Stimulated activated naive CD4-positive, alpha-beta T cell treated with Interleukin-2 at 50 U/mL for 16 hours (primary cell): ENCODE data around the gene GPX4.

Experiments
- DNase-seq: peaks from one replicate; lab custom pipeline; 2025; lab: John Stamatoyannopoulos, UW

The GPX4 gene

DNA sequence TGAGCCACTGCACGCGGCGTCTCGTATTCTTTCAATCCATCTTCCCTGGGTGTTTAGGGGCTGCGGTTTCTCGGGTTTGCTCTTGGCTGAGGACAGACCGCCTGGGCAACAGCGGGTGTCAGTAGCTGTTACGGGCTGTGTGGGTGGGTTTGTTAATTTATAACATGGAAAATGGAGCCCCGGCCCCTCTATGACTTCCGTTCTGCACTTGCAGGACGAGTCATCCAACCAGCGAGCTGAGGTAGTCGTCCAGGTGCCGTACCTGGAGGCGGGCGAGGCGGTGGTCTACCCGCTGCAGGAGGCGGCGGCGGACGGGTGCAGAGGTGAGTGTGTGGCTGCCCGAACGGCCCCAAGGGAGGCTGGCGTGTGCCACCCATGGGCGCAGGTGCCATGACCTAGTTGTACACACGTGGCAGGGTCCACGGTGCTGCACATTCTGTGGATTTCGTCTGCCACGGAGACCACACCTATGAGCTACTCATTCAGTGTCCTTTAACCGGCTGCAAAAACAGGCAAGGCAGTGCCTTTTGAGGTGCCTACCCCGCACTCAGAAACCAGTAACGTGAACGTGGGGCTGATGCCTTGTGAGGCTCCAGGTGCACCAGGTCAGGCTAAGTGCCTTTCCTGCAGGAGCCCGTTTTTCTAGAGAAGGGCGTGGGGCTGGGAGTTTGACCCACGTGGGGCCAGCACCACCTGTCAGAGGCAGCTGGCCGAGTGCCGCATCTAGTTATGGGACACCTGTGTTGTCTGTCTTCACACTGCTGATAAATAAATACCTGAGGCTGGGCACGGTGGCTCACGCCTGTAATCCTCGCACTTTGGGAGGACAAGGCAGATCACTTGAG, 19.5 kb upstream of the GPX4 start:
- DNase-seq: peak; percentile 48

- no peak for DNase-seq
Observed at GRCh38 chr19:1085053-1085658, 18.6 kb upstream of the GPX4 start.

GRCh38 chr19:1085676-1086442, 17.9 kb upstream of the GPX4 start:
- DNase-seq: no peak

DNA sequence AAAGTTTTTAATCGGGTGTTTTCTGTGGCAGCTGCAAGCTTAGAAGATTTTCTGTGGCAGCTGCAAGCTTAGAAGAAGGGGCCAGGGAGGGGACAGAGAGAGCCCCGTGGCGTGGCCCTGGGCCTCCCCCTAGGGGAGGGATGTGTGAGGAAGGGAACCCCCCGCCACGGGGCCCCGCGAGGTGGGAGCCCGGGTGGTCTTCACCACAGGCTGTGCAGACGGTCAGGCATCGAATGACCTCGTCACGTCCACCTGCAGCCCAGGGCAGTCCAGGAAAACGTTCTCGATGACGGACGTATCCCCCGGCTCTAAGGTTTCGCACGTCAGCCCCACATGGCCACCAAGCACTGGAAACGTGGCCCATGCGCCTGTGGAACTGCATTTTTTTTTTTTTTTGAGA, 17.2 kb upstream of the GPX4 start:
- no peak for DNase-seq

- no peak for DNase-seq
Observed at GRCh38 chr19:1087813-1088415, 15.9 kb upstream of the GPX4 start.

- no peak for DNase-seq
Observed at GRCh38 chr19:1088416-1089010, 15.3 kb upstream of the GPX4 start.

DNA sequence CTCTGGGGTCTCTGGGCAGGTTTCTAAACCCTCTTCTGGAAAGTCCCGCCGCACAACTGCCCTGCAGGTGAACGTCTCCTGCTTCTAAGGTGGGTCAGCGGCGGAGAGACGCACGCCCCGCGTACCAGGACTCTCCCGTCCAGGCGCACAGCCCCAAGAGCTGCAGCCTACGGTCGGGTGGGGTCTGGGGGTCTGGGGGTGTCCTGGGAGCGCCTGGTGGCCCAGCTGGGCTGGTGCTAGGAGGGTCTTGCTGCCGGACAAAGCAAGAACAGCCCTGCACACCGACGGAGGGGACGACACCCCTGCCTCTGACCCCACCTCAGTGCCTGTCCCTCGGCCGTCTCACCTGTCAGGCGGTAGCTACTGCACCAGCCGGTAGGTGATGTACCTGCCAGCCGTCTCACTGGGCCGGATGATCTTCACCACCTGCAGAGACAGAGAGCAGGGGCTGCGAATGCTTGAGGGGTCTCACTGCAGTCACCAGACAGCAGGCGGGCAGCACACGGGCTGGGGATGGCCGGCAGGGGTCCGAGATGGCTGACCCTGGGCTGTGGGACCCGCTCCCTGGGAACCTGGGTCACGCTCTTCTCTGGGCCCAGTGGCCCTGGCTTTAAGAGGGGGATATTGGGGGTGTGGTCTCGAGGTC, 14.5 kb upstream of the GPX4 start:
- no peak for DNase-seq

DNA sequence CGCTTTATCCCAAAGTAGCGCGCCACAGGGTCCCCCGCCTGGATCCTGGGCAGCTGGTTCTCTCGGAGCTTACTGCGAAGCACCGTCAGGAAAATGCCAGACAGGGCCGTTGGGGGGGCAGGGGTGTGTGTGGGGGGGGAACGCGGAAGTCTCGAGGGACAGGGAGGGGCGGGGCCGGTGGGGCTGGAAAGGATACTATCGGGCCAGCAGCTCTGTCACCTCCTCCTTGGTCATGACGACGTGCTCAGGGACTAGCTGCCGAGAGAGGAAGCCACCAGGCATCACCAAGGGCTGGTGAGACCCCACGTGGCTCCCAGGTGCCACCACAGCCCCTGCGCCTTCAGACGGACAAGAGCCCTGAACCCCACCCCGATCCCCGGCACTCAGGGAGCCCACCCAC, 13.9 kb upstream of the GPX4 start:
- no peak for DNase-seq

GRCh38 chr19:1090731-1091543, 12.9 kb upstream of the GPX4 start:
- peak; percentile 23 for DNase-seq

- DNase-seq: no peak
Observed at GRCh38 chr19:1091544-1092175, 12.1 kb upstream of the GPX4 start.

DNA sequence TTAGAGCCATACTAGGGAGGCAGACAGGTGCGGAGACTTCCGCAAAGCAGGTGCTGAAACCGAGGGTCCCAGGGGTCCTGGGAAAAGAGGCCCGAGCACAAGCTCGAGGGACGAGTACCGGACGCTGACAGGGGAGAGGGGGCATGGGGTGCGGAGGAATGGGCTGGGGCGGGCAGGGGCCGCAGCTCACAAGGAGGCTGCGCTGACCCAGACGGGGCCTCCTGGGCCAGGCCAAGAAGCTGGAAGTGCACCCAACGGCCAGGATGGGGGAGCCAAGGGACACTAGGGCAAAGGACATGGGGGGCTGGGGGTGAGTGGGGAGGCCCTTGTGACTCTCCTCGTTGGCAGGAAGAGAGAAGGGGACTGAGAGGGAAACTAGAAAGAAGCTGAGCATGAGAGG, 10.5 kb upstream of the GPX4 start:
- no peak for DNase-seq

- DNase-seq: no peak
Observed at GRCh38 chr19:1093811-1094553, 9.8 kb upstream of the GPX4 start.

GRCh38 chr19:1094655-1094977, 9.2 kb upstream of the GPX4 start:
- no peak for DNase-seq

DNA sequence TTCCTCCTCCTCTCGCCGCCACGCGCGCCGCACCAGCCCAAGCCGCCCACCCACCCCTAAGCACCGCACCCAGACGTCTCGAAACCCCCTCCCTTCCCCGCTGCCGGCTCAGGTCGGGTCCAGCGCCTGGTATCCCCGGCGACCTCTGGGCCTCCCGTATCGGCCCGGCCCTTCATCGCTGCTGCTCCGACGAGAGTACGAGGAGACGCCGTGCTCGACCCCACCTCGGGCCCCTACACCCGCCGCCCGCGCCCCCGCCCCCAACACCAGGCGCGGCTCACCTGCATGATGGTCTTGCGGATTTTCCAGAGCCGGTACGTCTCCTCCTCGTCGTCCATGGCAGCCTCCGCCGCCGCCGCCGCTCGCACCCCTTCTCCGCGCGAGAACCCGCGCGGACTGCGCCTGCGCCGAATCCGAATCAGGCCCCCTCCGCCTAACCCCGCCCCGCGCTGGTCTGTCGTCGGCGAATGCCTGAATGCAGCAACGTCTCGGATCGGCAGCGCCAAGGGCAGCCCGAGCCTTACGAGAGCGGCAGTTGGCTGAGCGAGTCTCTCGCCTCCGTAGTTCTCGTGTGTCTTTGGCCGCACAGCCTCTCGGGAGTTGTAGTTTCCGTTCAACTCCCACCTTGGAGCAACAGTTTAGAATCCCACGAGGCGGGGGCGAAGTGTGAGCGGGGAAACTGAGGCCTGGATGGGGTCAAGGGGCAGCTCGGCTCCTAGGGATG, 8.7 kb upstream of the GPX4 start, which contains the start of gene POLR2E:
POLR2E (minus strand) TSS at position 398 of the 724 bp plus-strand sequence; CDS start at position 338, 60 bp downstream.
- DNase-seq: peak; percentile 93

DNA sequence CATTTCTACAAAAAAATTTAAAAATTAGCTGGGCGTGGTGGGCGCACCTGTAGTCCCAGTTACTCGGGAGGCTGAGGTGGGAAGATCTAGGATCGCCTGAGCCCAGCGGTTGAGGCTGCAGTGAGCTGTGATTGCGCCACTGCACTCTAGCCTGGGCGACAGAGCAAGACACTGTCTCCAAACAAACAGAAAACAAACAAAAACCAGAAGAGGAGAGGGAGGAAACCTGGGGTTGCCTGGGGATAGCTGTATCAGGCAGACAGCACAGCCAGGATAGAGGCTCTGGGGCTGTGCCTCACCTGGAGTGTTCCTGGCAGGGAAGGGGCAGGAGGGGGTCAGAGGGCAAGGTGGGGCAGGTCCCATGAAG, 6.0 kb upstream of the GPX4 start:
- no peak for DNase-seq

DNA sequence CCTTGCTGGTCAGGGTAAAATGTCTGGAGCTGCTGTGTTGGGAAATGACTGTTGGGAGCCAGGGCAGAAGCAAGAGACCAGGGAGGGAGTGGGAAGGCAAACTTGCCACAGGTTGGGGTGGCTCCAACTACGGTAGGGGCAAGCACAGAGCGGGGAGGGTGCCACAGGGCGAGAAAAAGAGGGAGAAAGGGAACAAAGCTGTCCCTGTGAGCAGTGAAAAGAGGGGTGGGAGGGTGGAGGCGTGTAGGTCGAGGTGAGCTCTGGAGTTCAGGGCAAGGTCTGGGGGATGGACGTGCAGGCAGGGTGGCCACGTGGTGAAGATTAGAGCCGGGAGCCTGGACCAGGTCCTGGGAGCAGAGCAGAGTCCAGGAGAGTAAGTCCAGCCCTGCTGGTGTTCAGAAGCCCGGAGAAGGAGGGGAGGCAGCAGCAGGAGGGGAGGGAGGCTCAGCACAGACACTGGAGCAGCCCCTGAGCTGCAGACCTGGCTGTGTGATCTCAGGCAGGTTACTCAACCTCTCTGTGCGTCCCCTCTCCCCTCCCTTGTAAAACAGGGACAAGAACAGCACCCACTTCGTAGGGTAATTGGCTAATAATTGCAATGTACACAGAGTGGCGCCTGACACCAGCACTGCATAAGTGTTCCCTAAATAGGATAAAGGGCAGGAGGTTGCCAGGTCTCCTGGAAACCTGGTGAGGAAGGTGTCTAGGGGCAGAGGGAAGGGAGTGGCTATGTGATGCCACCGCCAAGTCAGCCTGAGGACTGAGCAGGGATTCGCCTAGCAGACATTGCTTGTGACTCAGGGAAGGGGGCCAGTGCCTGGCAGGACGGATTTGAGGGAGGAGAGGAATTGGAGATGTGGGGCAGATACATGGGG, 5.4 kb upstream of the GPX4 start:
- no peak for DNase-seq

GRCh38 chr19:1101337-1101698, 2.5 kb upstream of the GPX4 start:
- DNase-seq: no peak
